Liver (tissue), 9 donors: ENCODE measurements around the gene HMGA1. TPM values are rescaled to one million over a fixed set of nuclear protein-coding genes. Genes with fewer than 3 reads are reported as not detected.

Experiments
- DNase-seq: peaks from one replicate; pipeline ENCODE4 v3.0.0-alpha.2; 2017; ENCODE audit warnings: low spot score
- H3K27ac ChIP-seq, 2 donors: one replicate each; pipeline ENCODE4 v1.7.0; 2013; ENCODE audit warnings: inconsistent platforms in 2 of 2, low read length in 2 of 2, control low read depth in 1 of 2, low read depth in 1 of 2, mild to moderate bottlenecking in 1 of 2
- H3K27me3 ChIP-seq, 4 donors: one replicate each; pipeline versions ENCODE4 v1.6.1 to v1.7.0; 2013; ENCODE audit warnings: low read length in 3 of 4, inconsistent platforms in 1 of 4, mild to moderate bottlenecking in 1 of 4, moderate library complexity in 1 of 4; ENCODE audit not compliant: control insufficient read depth in 4 of 4, insufficient read depth in 4 of 4
- H3K36me3 ChIP-seq, 4 donors: one replicate each; pipeline versions ENCODE4 v1.6.1 to v1.7.0; 2013; ENCODE audit warnings: low read length in 3 of 4, mild to moderate bottlenecking in 3 of 4, low read depth in 1 of 4, moderate library complexity in 1 of 4; ENCODE audit not compliant: control insufficient read depth in 4 of 4, insufficient read depth in 3 of 4
- H3K4me1 ChIP-seq, 4 donors: one replicate each; pipeline versions ENCODE4 v1.6.1 to v1.7.0; 2013; ENCODE audit warnings: low read length in 3 of 4, mild to moderate bottlenecking in 3 of 4, moderate library complexity in 1 of 4; ENCODE audit not compliant: control insufficient read depth in 4 of 4, insufficient read depth in 4 of 4
- H3K4me3 ChIP-seq, 3 donors: one replicate each; pipeline versions ENCODE4 v1.6.1 to v1.7.0; 2013; ENCODE audit warnings: low read length in 3 of 3, control low read depth in 1 of 3, low read depth in 1 of 3, mild to moderate bottlenecking in 1 of 3
- H3K9ac ChIP-seq, 2 donors: one replicate each; pipeline ENCODE4 v1.7.0; 2013; ENCODE audit warnings: low read length in 2 of 2, mild to moderate bottlenecking in 2 of 2, moderate library complexity in 2 of 2, control low read depth in 1 of 2, low read depth in 1 of 2
- H3K9me3 ChIP-seq, 4 donors: one replicate each; pipeline versions ENCODE4 v1.6.1 to v1.7.0; 2013; ENCODE audit warnings: low read length in 3 of 4; ENCODE audit not compliant: control insufficient read depth in 4 of 4
- EGR1 ChIP-seq, 2 donors: IDR thresholded peaks; 2 replicates each; pipeline ENCODE4 v1.6.1; 2016 to 2018; ENCODE audit warnings: antibody characterized with exemption in 2 of 2, low read depth in 2 of 2
- FOXA2 ChIP-seq: IDR thresholded peaks from 2 replicates; pipeline ENCODE4 v1.6.1; 2016; ENCODE audit warnings: antibody characterized with exemption
- HNF4G ChIP-seq: IDR thresholded peaks from 2 replicates; pipeline ENCODE4 v1.6.1; 2016; ENCODE audit warnings: antibody characterized with exemption
- NR2F2 ChIP-seq: IDR thresholded peaks from 2 replicates; pipeline ENCODE4 v1.6.1; 2016; ENCODE audit warnings: antibody characterized with exemption
- RAD21 ChIP-seq, 2 donors: IDR thresholded peaks; 2 replicates each; pipeline ENCODE4 v1.6.1; 2016; ENCODE audit warnings: antibody characterized with exemption in 2 of 2, mild to moderate bottlenecking in 2 of 2
- RXRA ChIP-seq, 2 donors: IDR thresholded peaks; 2 replicates each; pipeline ENCODE4 v1.6.1; 2017 to 2018; ENCODE audit warnings: antibody characterized with exemption in 2 of 2, mild to moderate bottlenecking in 1 of 2
- TAF1 ChIP-seq: conservative IDR thresholded peaks from 2 replicates; pipeline ENCODE4 v1.6.1; 2016; ENCODE audit warnings: antibody characterized with exemption, mild to moderate bottlenecking
- WGBS: extraction: QIAGEN DNeasy Blood & Tissue Kit; methylation state at CpG from one replicate; pipeline ENCODE4 v1.1.7; 2013; 5-methylcytosine and 5-hydroxymethylcytosine counted together
- polyA plus RNA-seq, 2 donors: library from polyadenylated mRNA; stranded (reverse) in 1 of 2; unstranded in 1 of 2; fragments of 200-250 nt in 1 of 2; fragments of >200 nt in 1 of 2; fragmentation: Nextera tagmentation in 1 of 2; extraction: Ambion mirVana in 1 of 2; gene quantifications; one replicate each; pipeline versions ENCODE4 v1.2.1 to v1.2.3, GENCODE V29; 2013 to 2015
- total RNA-seq, 2 donors: library from RNA; depleted of rRNA; stranded (reverse); fragments of >200 nt; gene quantifications; one replicate each; pipeline ENCODE4 v1.2.3, GENCODE V29; 2014
- TF ChIP-seq, protein P1 (sequence below): IDR thresholded peaks from 2 replicates; pipeline ENCODE4 v1.6.1; 2016; ENCODE audit warnings: antibody characterized with exemption, mild to moderate bottlenecking
- TF ChIP-seq, protein P2 (sequence below): IDR thresholded peaks from 2 replicates; pipeline ENCODE4 v1.6.1; 2016; ENCODE audit warnings: antibody characterized with exemption
- TF ChIP-seq, protein P3 (sequence below): fragments of 150-350 bp; IDR thresholded peaks from 2 replicates; pipeline ENCODE4 v1.5.1; 2017; ENCODE audit warnings: improper control_type of control experiment, low read depth, low read length; ENCODE audit not compliant: missing input control
- donor health status: healthy.
- donor health status: healthy.
- donor health status: healthy.
- donor health status: healthy.
- donor health status: healthy.

HMGA1 gene
- total and polyA plus RNA-seq, 4 donors = 4.2 to 118 (median 8.5) TPM

DNA sequence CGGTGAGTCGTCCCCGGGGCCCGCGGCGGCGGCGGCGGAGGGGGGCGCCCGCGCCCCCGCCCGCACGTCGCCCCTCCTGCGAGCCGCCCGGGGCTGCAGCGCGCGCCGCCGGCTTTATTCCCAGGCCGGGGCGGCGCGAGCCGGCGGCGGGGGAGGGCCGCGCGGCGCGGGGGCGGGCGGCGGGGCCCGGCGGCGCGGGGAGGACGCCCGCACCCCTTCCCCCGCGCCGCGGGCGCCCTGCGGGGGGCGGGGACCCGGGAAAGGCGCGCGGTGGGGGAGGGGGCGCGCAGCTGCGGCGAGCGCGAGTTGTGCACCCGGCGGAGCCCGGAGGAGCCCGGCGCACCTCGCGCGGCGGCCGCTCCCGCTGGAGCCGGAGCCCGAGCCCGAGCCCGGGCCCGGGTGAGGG lies 646 bp downstream of the HMGA1 start:
- H3K27ac ChIP-seq = peak overlapping the region; percentile 95 to 98
- H3K27me3 ChIP-seq = no peaks in the 10 kb centered on the region
- no peak for DNase-seq
- H3K9ac ChIP-seq = peak overlapping the region in 1 of 2 donors; percentile 71
- WGBS = under 1% methylated on average over 77 of the region's 78 CpGs
- TF ChIP-seq TAF1 (no peak), RAD21 (IDR thresholded peaks at IDR 0.05) (no peak), HNF4G (no peak), FOXA2 (no peak), NR2F2 (no peak), EGR1 (IDR thresholded peaks at IDR 0.05; ENCODE audit: low read depth in 2 of 2) (no peak)
- TF ChIP-seq, protein P1, sequence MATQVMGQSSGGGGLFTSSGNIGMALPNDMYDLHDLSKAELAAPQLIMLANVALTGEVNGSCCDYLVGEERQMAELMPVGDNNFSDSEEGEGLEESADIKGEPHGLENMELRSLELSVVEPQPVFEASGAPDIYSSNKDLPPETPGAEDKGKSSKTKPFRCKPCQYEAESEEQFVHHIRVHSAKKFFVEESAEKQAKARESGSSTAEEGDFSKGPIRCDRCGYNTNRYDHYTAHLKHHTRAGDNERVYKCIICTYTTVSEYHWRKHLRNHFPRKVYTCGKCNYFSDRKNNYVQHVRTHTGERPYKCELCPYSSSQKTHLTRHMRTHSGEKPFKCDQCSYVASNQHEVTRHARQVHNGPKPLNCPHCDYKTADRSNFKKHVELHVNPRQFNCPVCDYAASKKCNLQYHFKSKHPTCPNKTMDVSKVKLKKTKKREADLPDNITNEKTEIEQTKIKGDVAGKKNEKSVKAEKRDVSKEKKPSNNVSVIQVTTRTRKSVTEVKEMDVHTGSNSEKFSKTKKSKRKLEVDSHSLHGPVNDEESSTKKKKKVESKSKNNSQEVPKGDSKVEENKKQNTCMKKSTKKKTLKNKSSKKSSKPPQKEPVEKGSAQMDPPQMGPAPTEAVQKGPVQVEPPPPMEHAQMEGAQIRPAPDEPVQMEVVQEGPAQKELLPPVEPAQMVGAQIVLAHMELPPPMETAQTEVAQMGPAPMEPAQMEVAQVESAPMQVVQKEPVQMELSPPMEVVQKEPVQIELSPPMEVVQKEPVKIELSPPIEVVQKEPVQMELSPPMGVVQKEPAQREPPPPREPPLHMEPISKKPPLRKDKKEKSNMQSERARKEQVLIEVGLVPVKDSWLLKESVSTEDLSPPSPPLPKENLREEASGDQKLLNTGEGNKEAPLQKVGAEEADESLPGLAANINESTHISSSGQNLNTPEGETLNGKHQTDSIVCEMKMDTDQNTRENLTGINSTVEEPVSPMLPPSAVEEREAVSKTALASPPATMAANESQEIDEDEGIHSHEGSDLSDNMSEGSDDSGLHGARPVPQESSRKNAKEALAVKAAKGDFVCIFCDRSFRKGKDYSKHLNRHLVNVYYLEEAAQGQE = no peak
- TF ChIP-seq, protein P2, sequence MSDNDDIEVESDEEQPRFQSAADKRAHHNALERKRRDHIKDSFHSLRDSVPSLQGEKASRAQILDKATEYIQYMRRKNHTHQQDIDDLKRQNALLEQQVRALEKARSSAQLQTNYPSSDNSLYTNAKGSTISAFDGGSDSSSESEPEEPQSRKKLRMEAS = no peak
- H3K4me1 ChIP-seq = peaks cover 0 to 11% (median 7%) of the 10 kb centered on the region in 4 donors
- H3K9me3 ChIP-seq = no peaks in the 10 kb centered on the region
- peak overlapping the region in 2 of 3 donors; percentile 66 to 79 for H3K4me3 ChIP-seq
- H3K36me3 ChIP-seq = peaks cover 0 to 14% (median 5%) of the 10 kb centered on the region in 4 donors

DNA sequence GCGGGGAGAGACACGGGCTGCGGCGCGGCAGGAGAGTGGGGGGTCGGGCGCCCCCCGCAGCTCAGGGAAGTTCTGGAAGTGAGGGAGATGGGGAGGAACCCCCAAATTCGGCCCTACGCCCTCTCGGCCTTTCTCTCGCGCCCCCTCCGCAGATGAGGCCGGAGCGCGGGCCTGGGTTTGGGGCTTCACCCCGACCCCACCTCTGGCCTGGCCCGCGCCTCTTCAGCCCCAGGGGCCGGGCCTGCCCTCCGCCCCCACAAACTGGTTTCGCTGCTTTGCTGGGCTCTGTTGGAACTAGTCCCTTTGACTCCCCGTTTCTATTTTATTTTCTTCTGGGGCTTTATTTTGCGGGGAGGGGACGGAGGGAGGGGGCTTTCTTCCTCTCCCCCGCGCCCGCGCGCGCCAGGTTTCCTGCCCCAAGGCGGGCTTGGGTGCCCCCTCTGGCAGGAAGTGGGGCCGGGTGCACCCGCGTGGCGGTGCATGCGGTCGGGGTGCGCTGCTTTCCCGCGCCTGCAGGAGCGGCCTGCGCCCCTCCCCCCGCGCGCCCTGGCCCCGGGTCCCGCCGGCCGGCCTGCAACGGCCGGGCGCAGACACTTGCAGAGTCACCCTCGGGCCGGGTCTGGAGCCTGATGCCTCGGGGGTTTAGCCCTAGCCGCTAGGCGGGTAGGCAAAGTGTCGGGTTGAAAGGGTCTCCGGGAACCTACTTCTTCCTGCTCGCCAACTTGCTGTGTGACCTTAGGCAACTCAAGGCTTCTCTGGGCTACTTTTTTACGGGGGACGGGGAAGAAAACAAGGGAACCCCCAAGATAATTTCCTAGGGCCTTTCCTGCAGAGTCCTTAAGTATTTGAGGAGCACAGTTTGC lies 1.3 kb downstream of the HMGA1 start:
- peak; percentile 65 for DNase-seq
- peak overlapping the region; percentile 53 to 62 for H3K27ac ChIP-seq
- peak overlapping the region in 1 of 2 donors; percentile 71 for H3K9ac ChIP-seq
- no peaks in the 10 kb centered on the region for H3K9me3 ChIP-seq
- peaks cover 0 to 11% (median 7%) of the 10 kb centered on the region in 4 donors for H3K4me1 ChIP-seq
- peak overlapping the region in 2 of 3 donors; percentile 66 to 79 for H3K4me3 ChIP-seq
- H3K27me3 ChIP-seq = no peaks in the 10 kb centered on the region
- 11% methylated on average over 64 of the region's 64 CpGs for WGBS
- TF ChIP-seq, protein P3, sequence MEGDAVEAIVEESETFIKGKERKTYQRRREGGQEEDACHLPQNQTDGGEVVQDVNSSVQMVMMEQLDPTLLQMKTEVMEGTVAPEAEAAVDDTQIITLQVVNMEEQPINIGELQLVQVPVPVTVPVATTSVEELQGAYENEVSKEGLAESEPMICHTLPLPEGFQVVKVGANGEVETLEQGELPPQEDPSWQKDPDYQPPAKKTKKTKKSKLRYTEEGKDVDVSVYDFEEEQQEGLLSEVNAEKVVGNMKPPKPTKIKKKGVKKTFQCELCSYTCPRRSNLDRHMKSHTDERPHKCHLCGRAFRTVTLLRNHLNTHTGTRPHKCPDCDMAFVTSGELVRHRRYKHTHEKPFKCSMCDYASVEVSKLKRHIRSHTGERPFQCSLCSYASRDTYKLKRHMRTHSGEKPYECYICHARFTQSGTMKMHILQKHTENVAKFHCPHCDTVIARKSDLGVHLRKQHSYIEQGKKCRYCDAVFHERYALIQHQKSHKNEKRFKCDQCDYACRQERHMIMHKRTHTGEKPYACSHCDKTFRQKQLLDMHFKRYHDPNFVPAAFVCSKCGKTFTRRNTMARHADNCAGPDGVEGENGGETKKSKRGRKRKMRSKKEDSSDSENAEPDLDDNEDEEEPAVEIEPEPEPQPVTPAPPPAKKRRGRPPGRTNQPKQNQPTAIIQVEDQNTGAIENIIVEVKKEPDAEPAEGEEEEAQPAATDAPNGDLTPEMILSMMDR = peak; percentile 21
- no peak for TF ChIP-seq RXRA (IDR thresholded peaks at IDR 0.05)
- H3K36me3 ChIP-seq = peaks cover 0 to 17% (median 6%) of the 10 kb centered on the region in 4 donors
